GM21825 (cell line): ENCODE data around the gene SLC44A5.
"Not testable (repeated sequence)": the region's sequence is repeated elsewhere in the genome, so short reads cannot be mapped to it uniquely, and the experiment has no call there.

Experiments used
- ATAC-seq: cut with Tn5 transposase; IDR thresholded peaks from one replicate; pipeline ENCODE4 v1.9.1; 2021; ENCODE audit warnings: mild to moderate bottlenecking, moderate library complexity; ENCODE audit not compliant: unreplicated experiment

Gene SLC44A5

DNA sequence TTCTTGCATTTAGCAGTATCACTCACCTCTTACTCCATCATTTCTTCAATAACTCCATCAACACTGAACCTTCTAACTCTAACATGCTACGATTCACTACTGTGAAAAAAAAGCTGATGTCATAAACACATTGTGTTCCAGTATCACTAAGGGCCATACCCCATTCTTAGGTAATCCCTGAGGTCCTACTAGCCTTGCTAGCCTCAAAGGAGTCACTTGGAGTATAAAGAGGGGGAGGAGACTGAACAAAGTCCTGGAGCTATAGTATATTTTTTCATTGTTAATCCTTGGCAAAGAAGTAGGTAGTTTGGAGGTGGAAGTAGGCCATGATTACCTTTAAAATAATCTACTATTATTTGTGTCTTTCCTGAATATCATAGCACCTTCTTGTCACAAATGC, at the start of gene SLC44A5:
Gene SLC44A5 (minus strand): TSS at position 101 of the 400 bp plus-strand sequence. CDS start 69,667 bp downstream, outside the sequence.
- ATAC-seq, result no peak

DNA sequence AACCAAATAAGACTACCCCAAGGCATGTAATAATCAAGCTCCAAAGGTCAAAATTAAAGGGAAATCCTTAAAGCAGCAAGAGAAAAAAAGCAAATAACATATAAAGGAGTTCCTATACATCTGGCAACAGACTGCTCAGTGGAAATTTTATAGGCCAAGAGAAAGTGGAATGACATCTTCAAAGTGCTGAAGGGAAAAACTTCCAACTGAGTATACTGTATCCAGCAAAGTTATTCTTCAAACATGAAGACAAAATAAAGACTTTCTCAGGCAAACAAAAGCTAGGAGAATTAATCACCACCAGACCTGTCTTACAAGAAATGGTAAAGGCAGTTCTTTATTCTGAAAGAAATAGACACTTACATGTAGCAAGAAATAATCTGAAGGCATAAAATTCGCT, 45.0 kb upstream of the SLC44A5 start:
- ATAC-seq, result no peak

DNA sequence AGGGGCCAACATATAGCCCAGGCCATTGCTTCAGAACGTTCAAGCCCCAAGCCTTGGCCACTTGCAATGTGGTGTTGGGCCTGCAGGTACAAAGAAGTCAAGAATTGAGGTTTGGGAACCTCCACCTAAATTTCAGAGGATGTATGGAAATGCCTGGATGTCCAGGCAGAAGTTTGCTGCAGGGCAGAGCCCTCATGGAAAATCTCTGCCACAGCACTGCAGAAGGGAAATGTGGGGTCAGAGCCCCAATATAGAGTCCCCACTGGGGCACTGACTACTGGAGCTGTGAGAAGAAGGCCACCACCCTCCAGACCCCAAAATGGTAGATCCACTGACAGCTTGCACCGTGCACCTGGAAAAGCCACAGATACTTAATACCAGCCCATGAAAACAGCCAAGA, 36.3 kb upstream of the SLC44A5 start:
- ATAC-seq, result not testable (repeated sequence)

DNA sequence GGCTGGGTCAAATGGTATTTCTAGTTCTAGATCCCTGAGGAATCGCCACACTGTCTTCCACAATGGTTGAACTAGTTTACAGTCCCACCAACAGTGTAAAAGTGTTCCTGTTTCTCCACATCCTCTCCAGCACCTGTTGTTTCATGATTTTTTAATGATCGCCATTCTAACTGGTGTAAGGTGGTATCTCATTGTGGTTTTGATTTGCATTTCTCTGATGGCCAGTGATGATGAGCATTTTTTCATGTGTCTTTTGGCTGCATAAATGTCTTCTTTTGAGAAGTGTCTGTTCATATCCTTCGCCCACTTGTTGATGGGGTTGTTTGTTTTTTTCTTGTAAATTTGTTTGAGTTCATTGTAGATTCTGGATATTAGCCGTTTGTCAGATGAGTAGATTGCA, 34.2 kb upstream of the SLC44A5 start:
- not testable (repeated sequence) for ATAC-seq

DNA sequence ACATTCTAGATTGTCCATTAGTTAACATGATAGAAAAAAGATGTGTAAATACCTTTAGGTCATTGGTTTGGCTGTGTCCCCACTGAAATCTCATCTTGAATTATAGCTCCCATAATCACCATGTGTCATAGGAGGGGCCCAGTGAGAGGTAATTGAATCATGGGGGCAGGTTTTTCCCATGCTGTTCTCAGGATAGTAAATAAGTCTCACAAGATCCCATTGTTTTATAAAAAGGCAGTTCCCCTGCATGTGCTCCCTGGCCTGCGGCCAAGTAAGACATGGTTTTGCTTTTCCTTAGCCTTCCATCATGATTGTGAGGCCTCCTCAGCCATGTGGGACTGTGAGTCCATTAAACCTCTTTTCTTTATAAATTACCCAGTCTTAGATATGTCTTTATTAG, 32.5 kb upstream of the SLC44A5 start:
- no peak for ATAC-seq

DNA sequence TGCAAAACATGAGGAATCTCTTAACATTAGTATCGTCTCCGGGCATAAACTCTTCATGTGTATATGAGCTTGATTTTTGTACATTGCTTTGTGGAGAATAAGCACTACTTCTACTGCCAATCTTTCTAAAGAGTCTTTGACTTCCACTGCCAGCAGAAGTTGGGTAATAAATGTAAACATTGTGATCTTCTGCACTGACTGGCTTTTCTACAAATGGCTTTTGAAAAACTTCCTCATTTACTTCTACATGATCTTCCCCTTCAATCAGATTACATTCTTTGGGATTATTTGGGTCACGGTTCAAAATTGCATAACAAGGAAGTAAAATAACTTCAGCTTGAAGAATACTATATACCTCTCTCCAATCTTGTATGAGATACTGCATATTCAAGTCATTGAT, 30.4 kb upstream of the SLC44A5 start:
- ATAC-seq, result no peak

DNA sequence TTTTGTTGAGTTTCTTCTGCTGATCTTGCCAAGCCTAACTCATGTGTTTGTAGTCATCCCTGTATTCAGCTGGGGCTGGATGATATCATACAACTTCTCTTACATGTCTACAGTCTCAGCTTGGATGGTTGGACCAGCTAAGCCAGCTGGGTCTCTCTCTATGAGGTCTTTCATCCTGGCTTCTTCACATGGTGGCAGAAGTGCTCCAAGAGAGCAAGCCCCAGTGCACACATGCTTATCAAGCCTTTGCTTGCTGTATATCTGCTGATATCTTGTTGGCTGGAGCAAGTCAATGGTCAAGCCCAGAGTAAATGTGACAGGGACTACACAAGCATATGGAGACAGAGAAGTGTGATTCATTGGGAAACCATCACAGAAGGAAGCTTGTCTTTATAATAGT, 29.2 kb upstream of the SLC44A5 start:
- ATAC-seq, result no peak

DNA sequence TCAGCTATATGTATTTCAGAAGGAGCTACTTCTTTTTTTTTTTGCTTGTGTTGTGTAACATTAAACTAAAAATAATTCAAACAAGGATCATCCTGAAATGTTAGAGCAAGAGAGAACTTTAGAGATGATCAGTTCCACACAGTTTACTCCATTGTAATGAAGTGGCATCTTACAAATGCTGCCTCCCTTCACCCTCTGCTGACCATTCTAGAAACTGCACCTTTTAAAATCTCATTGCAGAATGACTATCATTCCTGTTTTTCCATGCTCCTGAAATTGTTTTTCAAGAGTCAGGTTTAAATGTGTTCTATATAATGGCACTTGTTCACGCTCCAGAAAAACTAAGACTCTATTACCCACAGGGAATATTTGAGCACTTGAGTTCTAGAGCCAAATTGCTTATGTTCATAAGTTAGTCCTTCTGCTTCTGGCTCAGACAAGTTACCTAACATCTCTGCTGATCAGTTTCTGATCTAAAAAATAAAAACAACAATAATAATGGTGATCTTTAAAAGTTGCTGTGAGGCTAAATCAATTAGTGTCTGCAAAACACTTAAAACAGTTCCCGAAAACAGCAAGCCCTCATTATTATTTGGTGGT, 21.5 kb upstream of the SLC44A5 start:
- no peak for ATAC-seq

DNA sequence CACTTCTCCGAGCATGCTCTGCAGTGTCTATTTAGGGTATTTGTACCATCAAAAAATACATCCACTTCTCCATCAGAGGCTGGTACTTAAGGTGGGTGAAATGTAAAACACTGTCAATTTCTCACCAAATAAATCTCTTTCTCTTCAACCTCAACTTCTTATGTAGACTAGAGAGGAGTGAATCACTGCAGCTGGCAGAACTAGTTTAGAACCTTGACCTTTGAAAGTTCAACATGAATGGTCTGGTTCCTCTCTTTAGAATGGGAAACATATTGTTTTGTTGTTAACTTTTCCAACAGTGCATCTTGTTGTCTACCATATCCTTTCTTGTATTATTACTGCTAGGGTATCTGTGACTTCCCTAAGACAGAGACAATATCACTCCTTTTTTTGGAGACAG, 20.1 kb upstream of the SLC44A5 start:
- no peak for ATAC-seq

DNA sequence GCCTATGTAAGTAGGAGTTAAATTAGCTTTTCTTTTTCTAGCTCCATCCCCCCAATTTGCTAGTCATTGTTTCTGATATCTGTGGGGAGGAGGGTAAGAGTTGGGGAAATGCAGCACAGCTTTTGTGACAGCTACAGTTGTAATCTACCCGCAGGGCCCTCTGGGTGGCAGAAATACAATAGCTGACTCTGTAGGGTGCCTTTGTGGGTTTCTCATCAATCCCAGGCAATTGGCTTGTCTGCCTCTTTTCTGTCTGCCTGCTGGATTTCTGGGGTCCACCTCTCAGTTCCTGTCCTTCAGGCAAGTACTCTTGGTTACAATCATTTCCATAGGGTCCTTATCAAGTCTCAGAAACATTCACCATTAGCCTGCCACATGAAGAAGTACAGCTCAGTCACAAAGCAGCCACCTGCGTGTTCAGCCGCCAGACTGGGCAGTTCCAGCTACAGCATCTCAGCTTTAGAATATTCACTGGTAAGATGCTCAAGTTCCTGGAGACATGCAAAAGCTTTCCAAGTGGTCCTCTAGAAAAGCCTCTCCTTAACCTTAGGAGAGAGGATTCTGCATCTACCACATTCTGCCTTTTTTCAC, 19.2 kb upstream of the SLC44A5 start:
- ATAC-seq, result no peak

DNA sequence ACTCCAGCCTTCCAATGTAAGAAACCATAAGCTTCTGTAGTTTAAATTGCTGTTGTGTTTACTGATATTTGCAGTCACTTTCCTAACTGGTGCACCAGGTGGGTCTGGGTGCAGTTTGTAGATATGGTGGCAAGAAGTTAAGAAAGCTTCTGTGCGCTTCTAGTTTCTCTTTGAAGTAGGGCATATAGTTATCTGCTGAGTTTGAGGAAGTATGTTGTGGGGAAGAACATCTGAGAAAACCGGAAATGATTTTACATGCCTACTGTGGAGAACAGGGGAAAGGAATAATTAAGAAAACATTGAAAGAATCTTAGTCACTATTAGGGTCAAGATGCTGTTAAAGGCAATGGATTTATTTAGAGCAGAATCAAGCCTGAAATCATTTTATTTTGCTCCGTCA, 14.9 kb upstream of the SLC44A5 start:
- no peak for ATAC-seq

DNA sequence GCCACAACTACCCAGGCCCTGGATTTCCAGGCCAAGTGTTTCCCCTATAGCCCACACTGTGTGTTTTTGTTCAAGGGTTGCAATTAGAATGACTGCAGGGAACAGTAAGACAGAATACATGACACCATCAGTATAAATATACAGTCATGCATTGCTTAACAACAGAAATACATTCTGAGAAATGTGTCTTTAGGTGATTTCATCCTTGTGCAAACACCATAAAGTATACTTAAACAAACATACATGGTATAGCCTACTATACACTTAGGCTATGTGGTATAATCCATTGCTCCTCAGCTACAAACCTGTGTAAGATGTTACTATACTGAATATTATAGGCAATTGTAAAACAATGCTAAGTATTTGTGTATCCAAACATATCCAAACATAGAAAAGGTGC, 7.5 kb upstream of the SLC44A5 start:
- ATAC-seq, result no peak

DNA sequence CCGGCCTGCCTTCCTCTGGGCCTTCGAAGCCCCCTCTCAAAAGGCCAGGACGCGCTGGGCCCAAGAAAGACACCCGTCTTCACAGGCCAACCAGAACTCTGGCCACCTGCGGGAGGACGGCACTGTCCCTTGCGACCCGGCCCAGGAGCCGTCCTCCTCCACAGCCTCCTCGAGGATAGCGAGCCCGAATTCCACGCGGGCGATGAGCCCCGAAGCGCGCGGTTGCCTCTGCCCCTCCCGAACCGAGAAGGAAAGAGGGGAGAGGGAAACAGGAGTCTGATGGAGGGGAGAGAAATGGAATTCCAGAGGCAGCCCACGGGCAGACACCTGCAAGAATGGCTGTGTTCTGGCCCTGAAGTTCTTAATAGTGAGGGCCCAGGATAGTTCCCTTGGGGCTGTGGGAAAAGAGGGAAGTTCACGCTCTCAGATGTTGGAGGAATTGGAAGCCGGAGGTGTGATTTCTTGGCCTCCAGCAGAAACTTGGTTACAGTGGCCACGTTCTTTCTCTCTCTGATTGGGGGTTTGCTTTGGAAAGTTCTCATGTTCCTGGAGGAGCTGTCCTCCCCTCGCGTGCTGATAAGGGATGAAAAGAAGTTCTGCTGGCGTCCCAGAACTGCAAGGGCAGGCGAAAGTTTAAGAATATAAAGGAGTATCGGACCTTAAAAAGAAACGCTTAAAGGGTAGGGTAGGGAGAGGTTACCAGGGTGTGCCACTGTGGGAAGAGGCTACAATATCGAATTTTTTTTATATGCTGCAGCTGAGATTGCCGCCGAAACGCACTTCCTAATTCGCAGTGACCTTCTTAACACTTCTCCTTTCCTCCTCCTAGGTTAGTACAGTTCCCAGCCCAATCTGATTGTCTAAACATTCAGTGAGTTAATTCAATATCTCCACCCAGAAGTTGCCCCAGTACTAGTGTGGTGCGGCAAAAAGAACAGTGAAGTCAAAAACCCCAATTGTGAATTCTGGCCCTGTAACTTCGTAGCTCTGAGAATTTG, 5.8 kb upstream of the SLC44A5 start:
- no peak for ATAC-seq

DNA sequence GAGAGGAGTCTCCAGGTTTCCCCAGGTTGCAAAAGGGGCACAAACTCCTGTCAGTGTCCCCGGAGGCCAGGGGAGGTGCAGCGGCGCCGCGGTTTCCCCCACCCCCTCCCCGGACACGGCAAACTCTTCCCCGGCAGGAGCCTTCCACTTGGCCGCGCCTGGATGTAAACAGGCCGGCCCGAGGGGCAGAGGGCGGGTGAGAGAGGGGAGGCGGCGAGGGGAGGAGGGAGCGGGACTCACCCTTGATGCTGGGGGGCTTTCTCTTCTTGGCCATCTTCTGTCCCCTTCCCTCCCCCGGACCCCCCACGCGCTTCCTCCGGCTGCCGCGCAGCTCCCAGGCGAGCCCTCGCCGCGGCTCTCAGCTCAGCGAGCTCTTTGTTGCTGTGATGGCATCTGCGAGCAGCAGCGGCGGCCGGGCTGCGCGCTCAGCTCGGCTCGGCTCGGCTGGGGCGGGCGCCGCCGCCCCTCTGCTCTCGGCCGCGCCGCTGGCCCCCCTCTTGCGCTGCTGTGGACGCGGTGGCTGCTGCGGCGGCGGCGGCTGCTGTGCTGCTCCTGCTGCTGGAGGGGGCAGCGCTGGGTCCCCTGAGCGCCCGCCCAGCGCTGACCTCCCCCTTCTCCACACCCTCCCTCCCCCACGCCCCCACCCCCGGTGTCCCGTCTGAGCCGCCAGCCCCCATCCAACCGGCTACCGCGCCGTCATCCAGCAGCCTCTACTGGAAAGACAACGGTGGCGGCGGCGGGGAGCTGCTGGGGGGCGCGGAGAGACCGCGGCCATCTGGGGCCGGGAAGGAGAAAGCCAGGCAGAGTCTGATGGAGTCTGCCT, 4.9 kb upstream of the SLC44A5 start:
- ATAC-seq, result peak; percentile 48

DNA sequence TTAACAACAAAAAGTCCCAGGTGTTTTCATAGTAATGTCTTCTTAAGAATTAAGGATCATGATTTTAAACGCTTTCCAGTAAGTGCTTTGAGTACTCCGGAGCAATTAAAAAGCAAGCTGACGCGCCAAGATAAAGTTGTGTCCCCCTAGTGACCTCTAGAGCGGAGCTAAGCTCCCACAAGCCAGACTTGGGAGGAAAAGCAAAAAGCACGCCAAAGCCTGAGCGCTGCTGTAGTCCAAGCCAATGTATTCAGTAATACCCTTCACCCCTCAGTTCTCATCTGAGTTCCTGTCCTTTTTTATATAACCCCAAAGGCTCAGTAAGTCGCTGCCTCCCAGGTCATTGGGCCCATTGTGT, 3.5 kb upstream of the SLC44A5 start:
- ATAC-seq, result no peak

DNA sequence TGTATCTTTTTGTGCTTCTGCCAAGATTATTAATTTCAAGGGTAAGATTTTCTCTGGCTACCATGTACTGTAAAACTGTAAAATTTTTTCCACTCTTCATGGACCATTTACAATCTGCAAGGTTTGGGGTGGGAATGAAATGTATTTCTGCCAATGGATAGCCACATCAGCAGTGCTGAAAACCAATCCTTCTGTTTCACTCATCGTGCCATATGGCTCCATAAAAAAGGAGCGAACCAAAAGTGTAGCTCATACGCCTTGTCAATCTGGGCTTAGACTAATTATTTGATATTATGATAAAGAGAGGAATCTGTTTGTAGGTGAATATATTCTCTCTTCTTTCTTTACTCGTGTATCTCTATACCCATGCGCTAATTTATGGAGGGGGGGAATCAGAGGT, 3.0 kb upstream of the SLC44A5 start:
- no peak for ATAC-seq

DNA sequence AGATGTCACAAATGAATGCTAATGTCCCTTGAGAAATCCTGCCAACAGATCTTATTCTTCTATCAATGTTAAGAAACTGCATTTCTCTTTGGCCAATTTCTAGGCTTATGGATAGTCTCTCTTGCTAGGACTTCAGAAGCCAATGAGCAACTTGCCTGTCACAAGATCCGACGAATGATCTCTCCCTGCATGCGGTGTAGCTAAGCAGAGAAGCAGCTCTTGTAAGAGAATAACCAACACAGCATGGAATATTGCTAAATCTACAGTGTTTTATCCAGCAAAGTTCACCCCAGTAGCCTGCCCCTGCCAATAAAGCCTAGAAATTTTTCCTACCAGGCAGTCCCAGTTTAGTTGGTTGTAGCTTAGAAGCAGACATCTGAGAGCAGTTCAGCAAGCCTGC, 2.1 kb upstream of the SLC44A5 start:
- no peak for ATAC-seq

DNA sequence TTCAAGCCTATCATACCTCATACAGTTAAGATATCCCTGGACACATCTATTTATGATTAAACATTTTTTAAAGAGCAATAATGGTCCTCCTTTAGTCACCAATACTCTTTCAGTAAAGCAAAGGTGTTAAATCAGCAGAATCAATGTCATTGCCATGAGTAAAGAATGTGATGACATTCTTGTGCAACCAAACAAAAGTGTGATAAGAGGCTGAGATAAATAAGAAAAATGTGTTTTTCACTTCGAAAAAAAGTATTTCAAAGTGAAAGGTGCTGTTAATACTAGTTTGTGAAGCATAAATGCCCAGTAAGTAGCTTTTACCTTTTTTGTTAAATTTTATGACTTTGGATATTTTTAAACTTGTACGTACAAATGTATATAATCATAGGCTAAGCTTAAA, 8.4 kb downstream of the SLC44A5 start:
- ATAC-seq, result no peak

DNA sequence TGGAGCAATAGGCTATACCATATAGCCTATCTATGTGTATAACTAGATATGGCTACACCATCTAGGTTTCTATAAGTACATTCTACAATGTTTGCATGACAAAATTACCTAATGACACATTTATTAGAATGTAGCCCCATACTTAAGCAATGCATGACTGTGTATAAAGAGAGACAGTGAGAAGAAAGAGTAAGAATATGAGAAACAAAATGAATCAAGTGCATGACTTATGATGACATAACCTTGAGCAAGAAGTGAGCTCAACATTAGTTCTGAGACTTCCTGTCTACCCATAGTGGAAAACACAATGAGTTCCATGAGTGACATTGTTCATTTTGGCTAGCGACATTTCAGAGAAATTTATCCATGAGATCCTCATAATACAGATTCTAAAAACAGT, 10.1 kb downstream of the SLC44A5 start:
- no peak for ATAC-seq

DNA sequence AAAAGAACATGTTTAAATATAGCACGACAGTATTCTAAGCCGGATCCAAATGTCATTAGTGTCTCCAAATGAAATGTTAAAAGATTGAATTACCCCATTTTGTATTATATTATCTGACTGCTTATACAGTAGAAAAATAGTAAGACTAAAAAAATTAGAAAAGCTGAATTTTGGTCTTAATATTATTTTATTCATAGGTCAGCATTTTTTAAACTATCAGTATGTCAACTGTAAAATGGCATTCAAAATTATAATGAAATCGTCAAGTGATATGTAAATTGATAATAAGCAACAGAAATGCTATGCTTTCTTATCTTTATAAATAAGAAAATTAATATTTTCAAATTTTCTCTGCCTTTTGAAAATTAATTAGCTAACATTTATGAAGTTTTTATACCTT, 16.6 kb downstream of the SLC44A5 start:
- ATAC-seq, result no peak

DNA sequence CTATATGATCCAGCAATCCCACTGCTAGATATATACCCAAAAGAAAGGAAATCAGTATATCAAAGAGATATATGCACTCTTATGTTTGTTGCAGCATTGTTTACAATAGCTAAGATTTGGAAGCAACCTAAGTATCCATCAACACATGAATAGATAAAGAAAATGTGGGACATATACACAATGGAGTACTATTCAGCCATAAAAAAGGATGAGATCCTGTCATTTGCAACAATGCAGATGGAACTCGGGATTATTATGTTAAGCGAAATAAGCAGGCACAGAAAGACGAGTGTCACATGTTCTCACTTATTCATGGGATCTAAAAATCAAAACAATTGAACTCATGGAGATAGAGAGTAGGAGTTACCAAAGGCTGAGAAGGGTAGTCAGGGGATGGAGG, 17.5 kb downstream of the SLC44A5 start:
- ATAC-seq, result not testable (repeated sequence)
